NCI-H2227 (cell line): ENCODE results near the gene STX2.

Experiments
- DNase-seq: peaks from one replicate; lab custom pipeline; 2025; ENCODE audit not compliant: unreplicated experiment; lab: John Stamatoyannopoulos, UW

The STX2 gene

GRCh38 chr12:130831876-130832405 lies 7.1 kb downstream of the STX2 start:
- DNase-seq, result no peak

- no peak for DNase-seq
Measured at GRCh38 chr12:130831246-130831645, 7.8 kb downstream of the STX2 start.

- no peak for DNase-seq
Measured at GRCh38 chr12:130830246-130830551, 8.9 kb downstream of the STX2 start.

- DNase-seq, result no peak
Measured at GRCh38 chr12:130829391-130830245, 9.4 kb downstream of the STX2 start.

- no peak for DNase-seq
Measured at GRCh38 chr12:130828895-130829294, 10.2 kb downstream of the STX2 start.

- no peak for DNase-seq
Measured at GRCh38 chr12:130827432-130827831, 11.6 kb downstream of the STX2 start.

GRCh38 chr12:130826151-130826801 lies 12.8 kb downstream of the STX2 start:
- peak; percentile 7 for DNase-seq

- DNase-seq, result no peak
Measured at GRCh38 chr12:130825771-130826150, 13.3 kb downstream of the STX2 start.

GRCh38 chr12:130819681-130820080 lies 19.4 kb downstream of the STX2 start:
- DNase-seq, result no peak

- no peak for DNase-seq
Measured at GRCh38 chr12:130818635-130819576, 20.1 kb downstream of the STX2 start.

GRCh38 chr12:130818272-130818634 lies 20.8 kb downstream of the STX2 start:
- no peak for DNase-seq

GRCh38 chr12:130817804-130818203 lies 21.2 kb downstream of the STX2 start:
- DNase-seq, result no peak

- DNase-seq, result peak; percentile 44
Measured at GRCh38 chr12:130816097-130816496, 23.0 kb downstream of the STX2 start.

GRCh38 chr12:130815028-130815741 lies 23.9 kb downstream of the STX2 start:
- peak; percentile 50 for DNase-seq

GRCh38 chr12:130813949-130814348 lies 25.1 kb downstream of the STX2 start:
- no peak for DNase-seq

GRCh38 chr12:130813436-130813835 lies 25.6 kb downstream of the STX2 start:
- no peak for DNase-seq

- DNase-seq, result no peak
Measured at GRCh38 chr12:130809791-130810190, 29.3 kb downstream of the STX2 start.

GRCh38 chr12:130807309-130807708 lies 31.7 kb downstream of the STX2 start:
- DNase-seq, result no peak

GRCh38 chr12:130806574-130806973 lies 32.5 kb downstream of the STX2 start:
- no peak for DNase-seq

GRCh38 chr12:130805635-130806034 lies 33.4 kb downstream of the STX2 start:
- DNase-seq, result no peak

GRCh38 chr12:130804216-130804615 lies 34.8 kb downstream of the STX2 start:
- no peak for DNase-seq
